ENCODE measurements around the gene SUFU. TPM values are rescaled to one million over a fixed set of nuclear protein-coding genes. Genes with fewer than 3 reads are reported as not detected.

Gene SUFU
- total and polyA plus RNA-seq, 10 donors, result 2.0 to 21.9 (median 13.0) TPM

DNA sequence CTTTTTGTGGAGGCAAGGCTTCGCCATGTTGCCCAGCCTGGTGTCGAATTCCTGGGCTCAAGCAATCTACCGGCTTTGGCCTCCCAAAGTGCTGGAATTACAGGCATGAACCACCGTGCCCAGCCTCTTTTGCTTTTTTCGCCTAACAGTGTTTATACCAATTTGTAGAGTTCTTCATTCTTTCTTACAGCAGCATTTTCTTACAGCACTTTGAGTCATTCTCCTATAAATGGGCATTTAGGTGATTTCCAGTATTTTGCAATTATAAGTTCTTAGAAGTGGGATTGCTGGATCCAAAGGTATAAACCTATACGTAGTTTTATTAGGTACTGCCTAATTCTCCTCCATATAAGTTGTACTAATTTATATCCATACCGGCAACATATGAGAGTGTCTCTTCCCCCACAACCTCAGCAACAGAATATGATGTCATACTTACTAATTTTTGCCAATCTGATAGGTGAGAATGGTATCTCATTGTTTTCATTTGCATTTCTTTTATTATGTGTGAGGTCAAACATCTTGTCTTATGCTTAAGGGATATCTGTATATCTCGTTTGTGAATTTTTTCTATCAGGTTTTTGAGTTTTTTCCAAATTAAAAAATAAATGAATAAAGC, 39.1 kb downstream of the SUFU start:
- peaks cover 0 to 39% (median 22%) of the 10 kb centered on the region in 6 donors for H3K4me1 ChIP-seq
- DNase-seq, result no peak
- WGBS, 5 donors, result 76 to 95% (median 89%) methylated on average over 8 of the region's 8 CpGs
- peaks cover 0 to 4% (median 0%) of the 10 kb centered on the region in 6 donors for H3K36me3 ChIP-seq
- TF ChIP-seq POLR2A (IDR thresholded peaks at IDR 0.05) (no peak), POLR2AphosphoS5 (IDR thresholded peaks at IDR 0.05) (no peak)
- TF ChIP-seq, protein P1, sequence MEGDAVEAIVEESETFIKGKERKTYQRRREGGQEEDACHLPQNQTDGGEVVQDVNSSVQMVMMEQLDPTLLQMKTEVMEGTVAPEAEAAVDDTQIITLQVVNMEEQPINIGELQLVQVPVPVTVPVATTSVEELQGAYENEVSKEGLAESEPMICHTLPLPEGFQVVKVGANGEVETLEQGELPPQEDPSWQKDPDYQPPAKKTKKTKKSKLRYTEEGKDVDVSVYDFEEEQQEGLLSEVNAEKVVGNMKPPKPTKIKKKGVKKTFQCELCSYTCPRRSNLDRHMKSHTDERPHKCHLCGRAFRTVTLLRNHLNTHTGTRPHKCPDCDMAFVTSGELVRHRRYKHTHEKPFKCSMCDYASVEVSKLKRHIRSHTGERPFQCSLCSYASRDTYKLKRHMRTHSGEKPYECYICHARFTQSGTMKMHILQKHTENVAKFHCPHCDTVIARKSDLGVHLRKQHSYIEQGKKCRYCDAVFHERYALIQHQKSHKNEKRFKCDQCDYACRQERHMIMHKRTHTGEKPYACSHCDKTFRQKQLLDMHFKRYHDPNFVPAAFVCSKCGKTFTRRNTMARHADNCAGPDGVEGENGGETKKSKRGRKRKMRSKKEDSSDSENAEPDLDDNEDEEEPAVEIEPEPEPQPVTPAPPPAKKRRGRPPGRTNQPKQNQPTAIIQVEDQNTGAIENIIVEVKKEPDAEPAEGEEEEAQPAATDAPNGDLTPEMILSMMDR (IDR thresholded peaks at IDR 0.05 in 8 of 11, conservative IDR thresholded peaks at IDR 0.05 in 3 of 11), result no peak
- no peak overlapping the region for H3K27ac ChIP-seq
- no peak overlapping the region for H3K4me3 ChIP-seq
- intact Hi-C loops (cut with DNase I; ENCODE audit: low total_unique reads), result no loop called here
- no peaks in the 10 kb centered on the region for H3K27me3 ChIP-seq (replicated peaks in 1 of 7)
- H3K9me3 ChIP-seq, result no peaks in the 10 kb centered on the region

DNA sequence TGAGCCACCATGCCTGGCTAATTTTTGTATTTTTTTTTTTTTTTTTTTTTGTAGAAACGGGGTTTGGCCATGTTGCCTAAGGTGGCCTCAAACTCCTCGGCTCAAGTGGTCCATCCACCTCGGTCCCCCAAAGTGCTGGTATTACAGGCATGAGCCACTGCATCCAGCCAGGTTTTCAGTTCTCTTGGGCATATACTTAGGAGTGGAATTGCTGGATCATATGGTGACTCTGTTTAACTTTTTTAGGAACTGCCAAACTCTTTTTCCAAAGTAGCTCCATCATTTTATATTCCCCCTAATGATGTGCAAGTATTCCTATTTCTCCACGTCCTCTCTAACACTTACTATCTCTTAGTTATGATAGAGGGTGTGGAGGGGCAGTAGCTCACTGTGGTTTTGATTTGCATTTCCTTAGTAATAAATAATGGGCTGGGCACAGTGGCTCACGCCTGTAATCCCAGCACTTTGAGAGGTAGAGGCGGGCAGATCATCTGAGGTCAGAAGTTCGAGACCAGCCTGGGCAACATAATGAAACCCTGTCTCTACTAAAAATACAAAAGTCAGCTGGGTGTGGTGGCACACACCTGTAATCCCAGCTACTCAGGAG, 41.6 kb downstream of the SUFU start:
- Histone ChIP-seq H3K36me3 (peaks cover 0 to 12% (median 5%) of the 10 kb centered on the region in 6 donors), H3K27ac (no peak overlapping the region), H3K9me3 (no peaks in the 10 kb centered on the region), H3K27me3 (replicated peaks in 1 of 7) (no peaks in the 10 kb centered on the region), H3K4me3 (no peak overlapping the region), H3K4me1 (peaks cover 0 to 24% (median 19%) of the 10 kb centered on the region in 6 donors)
- no peak for DNase-seq
- WGBS, 5 donors, result 86 to 94% (median 88%) methylated on average over 7 of the region's 7 CpGs
- intact Hi-C loops (cut with DNase I; ENCODE audit: low total_unique reads), result no loop called here
- TF ChIP-seq POLR2A (IDR thresholded peaks at IDR 0.05) (no peak), POLR2AphosphoS5 (IDR thresholded peaks at IDR 0.05) (no peak)
- TF ChIP-seq, protein P1 (IDR thresholded peaks at IDR 0.05 in 8 of 11, conservative IDR thresholded peaks at IDR 0.05 in 3 of 11), result no peak

DNA sequence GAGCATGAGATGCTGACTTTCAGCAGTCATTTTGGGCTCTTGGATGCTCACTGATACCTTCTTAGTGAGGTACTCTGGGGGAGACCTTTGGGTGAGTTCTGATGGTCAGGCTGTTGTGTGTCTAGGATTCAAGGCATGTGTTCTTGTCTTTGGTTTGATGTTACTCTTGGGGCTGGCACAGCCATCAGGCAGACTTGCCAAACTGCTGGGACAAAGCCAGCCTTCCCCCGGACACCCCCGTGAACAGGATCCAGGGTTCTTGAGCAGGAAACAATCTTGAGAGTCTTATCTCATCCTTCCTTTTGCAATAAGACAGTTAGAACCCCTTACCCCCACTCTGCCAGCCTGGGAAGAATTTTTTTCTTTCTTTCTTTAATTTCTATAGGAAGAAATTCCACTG, 42.2 kb downstream of the SUFU start:
- intact Hi-C loops (cut with DNase I; ENCODE audit: low total_unique reads), result no loop called here
- no peaks in the 10 kb centered on the region for H3K9me3 ChIP-seq
- H3K4me1 ChIP-seq, result peaks cover 0 to 24% (median 19%) of the 10 kb centered on the region in 6 donors
- H3K27ac ChIP-seq, result no peak overlapping the region
- WGBS, 5 donors, result 14 to 22% (median 21%) methylated on average over 2 of the region's 2 CpGs
- no peak for DNase-seq
- peaks cover 0 to 19% (median 9%) of the 10 kb centered on the region in 6 donors for H3K36me3 ChIP-seq
- H3K4me3 ChIP-seq, result no peak overlapping the region
- TF ChIP-seq POLR2AphosphoS5 (IDR thresholded peaks at IDR 0.05) (no peak), POLR2A (IDR thresholded peaks at IDR 0.05) (no peak)
- TF ChIP-seq, protein P1 (IDR thresholded peaks at IDR 0.05 in 8 of 11, conservative IDR thresholded peaks at IDR 0.05 in 3 of 11), result no peak
- no peaks in the 10 kb centered on the region for H3K27me3 ChIP-seq (replicated peaks in 1 of 7)

DNA sequence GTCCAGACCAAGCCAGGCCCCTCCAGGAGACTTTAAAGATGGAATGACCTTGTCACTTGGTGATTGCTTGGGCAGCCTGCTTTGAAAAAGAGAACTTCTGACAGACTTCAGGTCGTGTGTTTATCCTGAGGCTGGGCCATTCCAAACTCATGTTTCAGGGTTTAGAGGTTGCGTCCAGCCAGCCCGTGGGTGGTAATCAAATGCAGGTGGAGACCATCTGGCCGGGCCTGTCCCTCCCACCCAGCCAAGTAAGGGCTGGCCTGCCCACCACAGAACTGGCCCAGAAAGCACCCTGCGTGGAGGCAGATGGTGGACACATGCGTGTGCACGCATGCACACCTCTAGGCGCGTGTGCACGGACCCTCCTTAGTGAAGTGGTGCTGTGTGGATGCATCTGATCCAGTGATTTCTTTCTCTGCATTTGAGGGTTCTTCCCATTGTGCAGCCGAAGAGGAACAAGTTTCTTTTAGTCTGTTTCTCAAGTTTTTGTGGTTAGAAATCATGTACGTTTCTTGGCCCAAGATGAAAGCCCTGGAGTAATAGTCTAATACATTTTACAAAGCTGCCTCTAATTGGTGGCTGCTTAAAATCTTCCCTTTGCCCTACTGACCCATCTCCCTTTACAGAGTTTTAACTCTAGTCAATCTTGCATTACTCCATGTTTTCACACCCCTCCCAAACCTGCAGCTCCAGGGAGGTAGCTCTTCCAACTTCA, 43.0 kb downstream of the SUFU start:
- WGBS, 5 donors, result 67 to 74% (median 68%) methylated on average over 12 of the region's 12 CpGs
- Histone ChIP-seq H3K4me1 (peaks cover 0 to 24% (median 19%) of the 10 kb centered on the region in 6 donors), H3K27me3 (replicated peaks in 1 of 7) (no peaks in the 10 kb centered on the region), H3K9me3 (no peaks in the 10 kb centered on the region), H3K36me3 (peaks cover 0 to 26% (median 15%) of the 10 kb centered on the region in 6 donors), H3K4me3 (no peak overlapping the region), H3K27ac (no peak overlapping the region)
- intact Hi-C loops (cut with DNase I; ENCODE audit: low total_unique reads), result no loop called here
- TF ChIP-seq POLR2A (IDR thresholded peaks at IDR 0.05) (no peak), POLR2AphosphoS5 (IDR thresholded peaks at IDR 0.05) (no peak)
- TF ChIP-seq, protein P1 (IDR thresholded peaks at IDR 0.05 in 8 of 11, conservative IDR thresholded peaks at IDR 0.05 in 3 of 11), result no peak
- no peak for DNase-seq

All from spleen (tissue), 11 donors.